Astrocyte of the spinal cord (primary cell): ENCODE measurements around the gene LZIC.
A peak's percentile ranks its signal among the peaks of the same experiment; 100 is the strongest.

Experiments used
- DNase-seq: peaks from one replicate; pipeline ENCODE4 v3.0.0; 2011; ENCODE audit warnings: low read depth, low spot score
- H3K4me3 ChIP-seq: 2 replicates; pipeline ENCODE4 v1.5.1; 2011; ENCODE audit warnings: low read depth, mild to moderate bottlenecking, low read length, moderate library complexity
- in situ Hi-C: cut with HindIII; loops from 2 replicates; pipeline ENCODE4 v1.10.0; 2017; ENCODE audit warnings: low sequenced_read_pairs
- TF ChIP-seq, protein P1 (sequence below): IDR thresholded peaks from 2 replicates; pipeline ENCODE4 v1.5.1; 2012; ENCODE audit warnings: low read depth, mild to moderate bottlenecking, low read length, inconsistent platforms

Gene LZIC

GRCh38 chr1:9942939-9943788 is at the start of gene LZIC, which contains the start of gene NMNAT1:
TSS of gene LZIC (minus strand) at chr1:9943391. CDS start at chr1:9936619, 6,772 bp downstream.
TSS of gene NMNAT1 (plus strand) at chr1:9943475. CDS start at chr1:9972074, 28,599 bp downstream.
- in situ Hi-C loops: no loop called here
- DNase-seq: peak; percentile 94
- H3K4me3 ChIP-seq: peak within 1 kb of the TSS; percentile 88
- TF ChIP-seq, protein P1, sequence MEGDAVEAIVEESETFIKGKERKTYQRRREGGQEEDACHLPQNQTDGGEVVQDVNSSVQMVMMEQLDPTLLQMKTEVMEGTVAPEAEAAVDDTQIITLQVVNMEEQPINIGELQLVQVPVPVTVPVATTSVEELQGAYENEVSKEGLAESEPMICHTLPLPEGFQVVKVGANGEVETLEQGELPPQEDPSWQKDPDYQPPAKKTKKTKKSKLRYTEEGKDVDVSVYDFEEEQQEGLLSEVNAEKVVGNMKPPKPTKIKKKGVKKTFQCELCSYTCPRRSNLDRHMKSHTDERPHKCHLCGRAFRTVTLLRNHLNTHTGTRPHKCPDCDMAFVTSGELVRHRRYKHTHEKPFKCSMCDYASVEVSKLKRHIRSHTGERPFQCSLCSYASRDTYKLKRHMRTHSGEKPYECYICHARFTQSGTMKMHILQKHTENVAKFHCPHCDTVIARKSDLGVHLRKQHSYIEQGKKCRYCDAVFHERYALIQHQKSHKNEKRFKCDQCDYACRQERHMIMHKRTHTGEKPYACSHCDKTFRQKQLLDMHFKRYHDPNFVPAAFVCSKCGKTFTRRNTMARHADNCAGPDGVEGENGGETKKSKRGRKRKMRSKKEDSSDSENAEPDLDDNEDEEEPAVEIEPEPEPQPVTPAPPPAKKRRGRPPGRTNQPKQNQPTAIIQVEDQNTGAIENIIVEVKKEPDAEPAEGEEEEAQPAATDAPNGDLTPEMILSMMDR: no peak

- no peak for DNase-seq
- in situ Hi-C loops: no loop called here
- TF ChIP-seq, protein P1: no peak
- H3K4me3 ChIP-seq: no peak overlapping the region
Measured at GRCh38 chr1:9992910-9993309, 49.7 kb upstream of the LZIC start.

DNA sequence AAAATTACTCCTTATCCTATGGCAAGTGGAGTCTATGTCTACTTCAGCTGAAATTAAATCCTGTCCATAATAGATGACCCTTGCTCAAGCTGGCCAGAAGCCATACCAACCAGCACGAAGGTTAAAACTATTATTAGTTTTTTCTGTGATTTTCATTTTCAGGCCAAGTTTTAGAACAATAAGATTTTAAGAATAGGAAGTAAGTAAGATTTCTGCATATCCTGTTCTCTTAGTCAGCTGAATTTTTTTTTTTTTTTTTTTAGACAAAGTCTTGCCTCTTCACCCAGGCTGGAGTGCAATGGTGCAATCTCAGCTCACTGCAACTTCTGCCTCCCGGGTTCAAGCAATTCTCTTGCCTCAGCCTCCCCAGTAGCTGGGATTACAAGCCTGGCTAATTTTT is 47.8 kb upstream of the LZIC start:
- in situ Hi-C loops: no loop called here
- no peak for DNase-seq
- H3K4me3 ChIP-seq: no peak overlapping the region
- TF ChIP-seq, protein P1: no peak

- TF ChIP-seq, protein P1: no peak
- in situ Hi-C loops: no loop called here
- DNase-seq: no peak
- H3K4me3 ChIP-seq: no peak overlapping the region
Measured at GRCh38 chr1:9989773-9990172, 46.6 kb upstream of the LZIC start.

DNA sequence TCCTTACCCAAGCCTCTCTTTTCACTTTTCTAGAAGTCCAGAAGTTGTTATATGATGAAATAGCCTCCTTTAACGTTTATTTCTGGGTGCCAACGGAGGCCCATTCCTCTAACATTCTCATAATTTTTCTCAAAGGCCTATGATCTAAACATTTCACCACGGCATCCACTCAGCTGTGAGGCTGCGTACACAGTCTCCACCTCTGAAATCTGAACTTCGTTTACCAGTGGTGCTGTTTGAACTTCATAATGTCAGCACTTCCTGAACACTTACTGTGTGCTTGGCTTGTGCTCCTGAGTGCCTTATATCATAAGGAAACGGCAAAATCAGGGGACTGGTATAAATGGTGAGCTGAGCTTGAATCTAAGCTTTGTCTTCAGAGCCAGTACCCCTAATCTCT is 41.8 kb upstream of the LZIC start:
- TF ChIP-seq, protein P1: no peak
- in situ Hi-C loops: no loop called here
- no peak for DNase-seq
- no peak overlapping the region for H3K4me3 ChIP-seq

GRCh38 chr1:9984253-9984652 is 41.1 kb upstream of the LZIC start:
- TF ChIP-seq, protein P1: no peak
- DNase-seq: no peak
- H3K4me3 ChIP-seq: no peak overlapping the region
- in situ Hi-C loops: no loop called here
